A673 (cell line): ENCODE results near the gene RAPGEF3. TPM values are rescaled to one million over a fixed set of nuclear protein-coding genes. Genes with fewer than 3 reads are reported as not detected.

Experiments used
- BruUV-seq: library from RNA; stranded (reverse); fragments of 400-500 nt; replicated peaks from 2 replicates; lab custom pipeline; 2021; lab: Mats Ljungman, UMichigan
- CTCF ChIA-PET: fragments of 300-600 bp; sonication (Branson Sonifier 250); formaldehyde crosslinking; loops from one replicate; lab custom pipeline; 2022; ENCODE audit warnings: antibody characterized with exemption; lab: Charles Lee
- POLR2A ChIA-PET: fragments of 300-600 bp; sonication (Branson Sonifier 250); formaldehyde crosslinking; loops from one replicate; lab custom pipeline; 2022; ENCODE audit warnings: antibody characterized with exemption; ENCODE audit not compliant: low non-redundant PET; lab: Charles Lee
- DNase-seq: peaks from one replicate; pipeline ENCODE4 v3.0.0-alpha.2; 2015; ENCODE audit warnings: low spot score
- H3K27ac ChIP-seq: fragments of 200-600 bp; sonication (generic); 2 replicates; pipeline ENCODE4 v1.5.1; 2016; ENCODE audit warnings: mixed run types, low read depth, mild to moderate bottlenecking, mixed read lengths, antibody characterized with exemption, low read length; ENCODE audit not compliant: poor library complexity, severe bottlenecking
- H3K27me3 ChIP-seq: fragments of 200-600 bp; sonication (generic); replicated peaks from 2 replicates; pipeline ENCODE4 v1.6.1; 2017; ENCODE audit warnings: mixed run types, low read depth, mild to moderate bottlenecking, mixed read lengths, antibody characterized with exemption, low read length; ENCODE audit not compliant: insufficient read depth, poor library complexity
- H3K36me3 ChIP-seq: fragments of 200-600 bp; sonication (generic); 2 replicates; pipeline ENCODE4 v1.6.1; 2016; ENCODE audit warnings: mixed run types, mild to moderate bottlenecking, mixed read lengths, antibody characterized with exemption, low read length; ENCODE audit not compliant: insufficient read depth, poor library complexity, severe bottlenecking
- H3K4me1 ChIP-seq: fragments of 200-600 bp; sonication (generic); 2 replicates; pipeline ENCODE4 v1.6.1; 2017; ENCODE audit warnings: mixed run types, mild to moderate bottlenecking, mixed read lengths, antibody characterized with exemption, low read length; ENCODE audit not compliant: insufficient read depth, poor library complexity, severe bottlenecking
- H3K4me3 ChIP-seq: fragments of 200-600 bp; sonication (generic); 2 replicates; pipeline ENCODE4 v1.5.1; 2016; ENCODE audit warnings: low read depth, mixed run types, mild to moderate bottlenecking, mixed read lengths, low read length; ENCODE audit not compliant: poor library complexity, severe bottlenecking
- H3K9me3 ChIP-seq: fragments of 200-600 bp; sonication (generic); 2 replicates; pipeline ENCODE4 v1.6.1; 2016; ENCODE audit warnings: mixed run types, low read depth, mild to moderate bottlenecking, mixed read lengths, antibody characterized with exemption, low read length; ENCODE audit not compliant: poor library complexity, severe bottlenecking
- CTCF ChIP-seq: fragments of 300-800, 200-600 bp; sonication (generic); conservative IDR thresholded peaks from 2 replicates; pipeline ENCODE4 v1.5.1; 2017; ENCODE audit warnings: low read depth, mild to moderate bottlenecking, antibody characterized with exemption, low read length, moderate library complexity, mixed read lengths
- EZH2 ChIP-seq: fragments of 200-600 bp; sonication (generic); IDR thresholded peaks from 2 replicates; pipeline ENCODE4 v1.6.1; 2017; ENCODE audit warnings: borderline replicate concordance, low read depth, mild to moderate bottlenecking, mixed read lengths, antibody characterized with exemption, low read length; ENCODE audit not compliant: poor library complexity, severe bottlenecking
- intact Hi-C: fragments of 100-400 bp; cut with micrococcal nuclease; formaldehyde crosslinking; loops from one replicate; pipeline ENCODE4 v1.10.0; 2022; ENCODE audit not compliant: unreplicated experiment
- total RNA-seq: library from RNA; stranded (reverse); gene quantifications from 2 replicates; pipeline ENCODE4 v1.2.3, GENCODE V29; 2021

Gene RAPGEF3
- total RNA-seq, 1 experiment from 2014 or later = 4.3 TPM

GRCh38 chr12:47786662-47787280 is 28.1 kb upstream of the RAPGEF3 start:
- CTCF ChIA-PET = no interaction called here
- no peaks in the 10 kb centered on the region for H3K27me3 ChIP-seq
- H3K36me3 ChIP-seq = peaks cover 61% of the 10 kb centered on the region
- intact Hi-C loops = no loop called here
- TF ChIP-seq CTCF = no peak
- TF ChIP-seq EZH2 = no peak
- H3K9me3 ChIP-seq = no peaks in the 10 kb centered on the region
- no peak overlapping the region for H3K4me3 ChIP-seq
- H3K4me1 ChIP-seq = no peaks in the 10 kb centered on the region
- H3K27ac ChIP-seq = no peak overlapping the region
- POLR2A ChIA-PET = no interaction called here
- no peak for DNase-seq
- no TSS peak for BruUV-seq

GRCh38 chr12:47785887-47786661 is 27.4 kb upstream of the RAPGEF3 start:
- Histone ChIP-seq H3K4me3 (no peak overlapping the region), H3K36me3 (peaks cover 65% of the 10 kb centered on the region), H3K27me3 (no peaks in the 10 kb centered on the region), H3K27ac (no peak overlapping the region), H3K4me1 (no peaks in the 10 kb centered on the region), H3K9me3 (no peaks in the 10 kb centered on the region)
- intact Hi-C loops = no loop called here
- no peak for TF ChIP-seq EZH2
- no peak for TF ChIP-seq CTCF
- no peak for DNase-seq
- no TSS peak for BruUV-seq
- POLR2A ChIA-PET = no interaction called here
- CTCF ChIA-PET = no interaction called here

- BruUV-seq = no TSS peak
- POLR2A ChIA-PET = no interaction called here
- Histone ChIP-seq H3K4me3 (no peak overlapping the region), H3K27ac (no peak overlapping the region), H3K27me3 (no peaks in the 10 kb centered on the region), H3K36me3 (peaks cover 65% of the 10 kb centered on the region), H3K4me1 (no peaks in the 10 kb centered on the region), H3K9me3 (no peaks in the 10 kb centered on the region)
- no peak for DNase-seq
- TF ChIP-seq EZH2 (no peak), CTCF (no peak)
- CTCF ChIA-PET = no interaction called here
- intact Hi-C loops = no loop called here
Measured at GRCh38 chr12:47785036-47785886, 26.6 kb upstream of the RAPGEF3 start.
